Activated CD8-positive, alpha-beta memory T cell treated with anti-CD3 and anti-CD28 coated beads, Interleukin-2, amount 10 ng/mL, durations not matched to agents 7 days and 5 days (primary cell): Measurements from ENCODE around the gene XPNPEP3. TPM values are rescaled to one million over a fixed set of nuclear protein-coding genes. Genes with fewer than 3 reads are reported as not detected.

Source experiments
- microRNA-seq: library from miRNA; unstranded; fragments of <30 nt; microRNA quantifications from one replicate; pipeline ENCODE4 v1.2.0, GENCODE V29; 2022
- total RNA-seq, 2 experiments: library from RNA; stranded (reverse); gene quantifications; one replicate each; pipeline ENCODE4 v1.2.3, GENCODE V29; 2021

The XPNPEP3 gene
- total RNA-seq, 2 experiments from 2014 or later, result 11.2 to 12.5 TPM

Small RNA genes within 50 kb of the gene (microRNA-seq; reads per million reads assigned to microRNA genes)
- 2.6 reads per million for gene MIR4766

Other genes starting within 250 kb of the XPNPEP3 start
- gene MRTFA, start 220.4 kb upstream of the XPNPEP3 start, total RNA-seq, result 10 to 100 TPM; 59.4 to 74.0 TPM
- gene MCHR1, start 177.7 kb upstream of the XPNPEP3 start, total RNA-seq, result not detected
- 10 to 100 TPM; 19.0 to 24.5 TPM for gene SLC25A17, start 37.8 kb upstream of the XPNPEP3 start, total RNA-seq
- gene ST13, start 509 bp upstream of the XPNPEP3 start, total RNA-seq, result 100 to 1,000 TPM; 120 to 150 TPM
- gene DNAJB7, start 5.0 kb downstream of the XPNPEP3 start, total RNA-seq, result not detected
- gene RBX1, start 94.2 kb downstream of the XPNPEP3 start, total RNA-seq, result 10 to 100 TPM; 76.9 to 82.8 TPM
- 10 to 100 TPM; 61.1 to 61.9 TPM for gene EP300, start 235.4 kb downstream of the XPNPEP3 start, total RNA-seq